Fibroblast of pulmonary artery (primary cell): ENCODE data around the gene TERT.

Experiments
- DNase-seq: peaks from one replicate; pipeline ENCODE4 v3.0.0-alpha.2; 2010; ENCODE audit warnings: low read depth
- H3K4me3 ChIP-seq: replicated peaks from 2 replicates; pipeline ENCODE4 v1.5.1; 2011; ENCODE audit warnings: low read depth, mild to moderate bottlenecking, control low read depth, low read length, moderate library complexity
- TF ChIP-seq, protein P1 (sequence below): IDR thresholded peaks from 2 replicates; pipeline ENCODE4 v1.5.1; 2011; ENCODE audit warnings: mild to moderate bottlenecking, control low read depth, low read length, inconsistent platforms; ENCODE audit errors: missing control alignments

The TERT gene

DNA sequence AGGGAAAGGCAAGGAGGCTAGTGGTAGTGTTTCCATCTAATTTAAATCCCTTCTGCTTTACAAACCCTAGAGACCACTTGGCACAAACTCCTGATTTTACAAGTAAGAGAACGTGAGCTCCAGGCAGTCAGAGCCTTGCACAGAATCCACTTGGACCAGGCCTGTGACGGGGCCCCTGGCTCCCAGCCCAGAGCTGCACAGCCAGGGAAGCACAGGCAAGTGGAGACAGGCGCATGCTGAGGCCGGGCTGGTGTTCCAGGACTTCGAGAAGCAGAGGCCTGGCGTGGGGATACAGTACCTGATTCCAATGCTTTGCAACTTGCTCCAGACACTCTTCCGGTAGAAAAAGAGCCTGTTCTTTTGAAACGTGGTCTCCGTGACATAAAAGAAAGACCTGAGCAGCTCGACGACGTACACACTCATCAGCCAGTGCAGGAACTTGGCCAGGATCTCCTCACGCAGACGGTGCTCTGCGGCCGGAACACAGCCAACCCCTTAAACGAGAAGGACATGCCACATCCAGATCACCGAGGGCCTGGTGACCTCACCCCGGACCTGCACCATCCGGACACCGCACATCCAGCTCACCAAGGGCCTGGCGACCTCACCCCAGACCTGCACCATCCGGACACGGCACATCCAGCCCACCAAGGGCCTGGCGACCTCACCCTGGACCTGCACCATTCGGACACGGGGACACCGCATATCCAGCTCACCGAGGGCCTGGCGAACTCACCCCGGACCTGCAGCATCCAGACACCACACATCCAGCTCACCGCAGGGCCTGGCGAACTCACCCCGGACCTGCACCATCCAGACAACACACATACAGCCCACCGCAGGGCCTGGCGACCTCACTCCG is 12.5 kb downstream of the TERT start:
- DNase-seq, result no peak
- TF ChIP-seq, protein P1, sequence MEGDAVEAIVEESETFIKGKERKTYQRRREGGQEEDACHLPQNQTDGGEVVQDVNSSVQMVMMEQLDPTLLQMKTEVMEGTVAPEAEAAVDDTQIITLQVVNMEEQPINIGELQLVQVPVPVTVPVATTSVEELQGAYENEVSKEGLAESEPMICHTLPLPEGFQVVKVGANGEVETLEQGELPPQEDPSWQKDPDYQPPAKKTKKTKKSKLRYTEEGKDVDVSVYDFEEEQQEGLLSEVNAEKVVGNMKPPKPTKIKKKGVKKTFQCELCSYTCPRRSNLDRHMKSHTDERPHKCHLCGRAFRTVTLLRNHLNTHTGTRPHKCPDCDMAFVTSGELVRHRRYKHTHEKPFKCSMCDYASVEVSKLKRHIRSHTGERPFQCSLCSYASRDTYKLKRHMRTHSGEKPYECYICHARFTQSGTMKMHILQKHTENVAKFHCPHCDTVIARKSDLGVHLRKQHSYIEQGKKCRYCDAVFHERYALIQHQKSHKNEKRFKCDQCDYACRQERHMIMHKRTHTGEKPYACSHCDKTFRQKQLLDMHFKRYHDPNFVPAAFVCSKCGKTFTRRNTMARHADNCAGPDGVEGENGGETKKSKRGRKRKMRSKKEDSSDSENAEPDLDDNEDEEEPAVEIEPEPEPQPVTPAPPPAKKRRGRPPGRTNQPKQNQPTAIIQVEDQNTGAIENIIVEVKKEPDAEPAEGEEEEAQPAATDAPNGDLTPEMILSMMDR, result no peak
- no peak overlapping the region for H3K4me3 ChIP-seq

DNA sequence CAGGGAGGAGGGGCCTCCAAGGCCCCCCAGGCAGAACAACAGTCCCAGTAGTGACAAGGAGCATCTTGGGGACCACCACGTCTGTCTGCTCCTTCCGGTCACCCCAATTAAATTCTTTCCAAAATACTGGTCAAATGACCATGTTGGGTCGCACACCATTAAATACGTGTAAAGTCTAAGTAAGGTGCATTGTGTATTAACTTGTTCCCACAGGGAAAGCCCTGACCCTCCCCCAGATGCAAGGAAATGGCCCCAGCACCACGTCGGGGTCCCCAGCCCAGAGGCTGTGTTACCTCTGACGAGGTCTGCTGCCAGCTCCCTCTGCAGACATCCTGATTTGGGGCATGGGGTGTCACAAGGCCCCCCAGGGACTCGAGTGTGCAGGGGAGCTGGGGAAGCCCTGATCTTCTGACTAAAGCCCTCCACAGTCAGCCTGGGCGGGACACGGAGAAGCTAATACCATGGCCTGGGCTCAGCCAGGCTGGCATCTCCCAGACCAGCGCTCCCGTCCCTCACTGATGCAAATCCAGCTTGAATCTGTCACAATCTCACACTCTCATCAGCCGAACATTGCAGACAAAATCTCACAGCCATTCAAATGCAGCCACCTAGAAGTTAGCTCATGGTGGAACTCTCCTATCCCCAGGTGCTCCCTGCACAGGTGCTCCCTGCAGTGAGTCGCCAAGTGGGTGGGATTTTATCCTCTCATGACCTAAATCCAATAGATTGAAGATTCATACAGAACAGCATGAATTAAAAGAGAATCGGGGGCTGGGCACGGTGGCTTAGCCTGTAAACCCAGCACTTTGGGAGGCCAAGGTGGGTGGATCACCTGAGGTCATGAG is 13.6 kb downstream of the TERT start:
- no peak overlapping the region for H3K4me3 ChIP-seq
- TF ChIP-seq, protein P1, result no peak
- no peak for DNase-seq

DNA sequence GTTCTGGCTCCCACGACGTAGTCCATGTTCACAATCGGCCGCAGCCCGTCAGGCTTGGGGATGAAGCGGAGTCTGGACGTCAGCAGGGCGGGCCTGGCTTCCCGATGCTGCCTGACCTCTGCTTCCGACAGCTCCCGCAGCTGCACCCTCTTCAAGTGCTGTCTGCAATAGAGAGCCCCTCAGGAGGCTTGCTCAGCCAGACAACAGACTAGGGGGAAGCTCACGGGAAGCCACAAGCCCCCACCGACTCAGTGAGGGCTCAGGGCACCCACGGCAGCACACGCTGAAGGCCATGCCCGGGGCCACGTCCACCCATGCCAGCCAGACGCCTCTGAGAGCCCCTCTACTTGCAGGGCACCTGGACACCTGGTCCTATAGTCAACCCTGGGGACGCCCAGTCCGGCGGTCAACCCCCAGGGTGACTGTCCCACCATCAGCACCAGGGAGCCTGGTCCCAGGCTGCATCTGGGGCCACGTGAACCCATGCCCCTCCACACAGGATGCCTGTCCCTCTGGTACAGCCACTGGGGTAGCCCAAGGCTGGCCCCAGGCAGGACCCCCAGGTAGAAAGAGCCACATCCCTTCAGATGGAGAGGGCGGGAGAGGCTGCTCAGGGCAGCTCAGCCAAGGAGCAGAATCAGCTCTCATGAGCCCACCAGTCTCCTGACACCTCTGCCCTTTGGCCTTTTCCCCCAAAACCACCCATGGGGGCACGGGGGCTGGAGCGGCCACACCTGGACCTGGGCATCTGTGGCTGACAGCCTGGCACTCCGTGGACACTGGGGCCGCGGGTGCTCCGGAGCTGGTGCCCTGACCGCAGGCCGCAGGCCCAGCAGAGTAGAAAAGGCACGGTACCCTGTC is 14.5 kb downstream of the TERT start:
- no peak overlapping the region for H3K4me3 ChIP-seq
- no peak for DNase-seq
- TF ChIP-seq, protein P1, result no peak

DNA sequence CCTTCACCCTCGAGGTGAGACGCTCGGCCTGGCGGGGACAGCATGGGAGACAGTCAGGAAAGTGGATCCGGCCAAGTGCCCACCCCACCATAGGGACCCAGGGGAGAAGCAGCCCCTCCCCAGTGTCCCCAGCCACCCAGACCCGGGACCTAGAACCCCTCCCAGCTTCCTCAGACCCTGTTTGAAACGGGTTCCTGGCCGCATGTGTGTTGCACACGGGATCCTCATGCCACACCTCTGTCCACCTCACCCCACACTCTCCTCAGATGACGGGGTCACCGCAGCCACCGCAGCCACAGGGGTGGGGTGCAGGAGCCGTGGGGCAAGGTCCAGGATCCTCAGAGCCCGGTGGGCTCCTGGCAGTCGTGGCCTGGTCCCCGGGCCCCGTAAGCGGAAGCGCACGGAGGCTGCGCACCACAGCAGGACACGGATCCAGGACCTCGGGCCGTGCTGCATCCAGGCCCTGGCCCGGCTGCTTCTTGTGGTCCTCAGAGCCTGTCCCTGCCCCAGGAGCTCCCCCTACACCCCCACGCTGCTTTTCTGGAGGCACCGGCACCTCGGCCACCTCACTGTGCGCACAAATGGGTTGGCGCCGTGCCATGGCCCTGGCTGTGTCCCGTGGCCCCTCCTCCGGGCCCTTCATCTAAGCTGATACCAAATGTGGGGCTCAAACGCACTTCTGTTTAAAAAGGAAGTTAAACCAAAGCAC is 15.3 kb downstream of the TERT start:
- TF ChIP-seq, protein P1, result no peak
- no peak for DNase-seq
- H3K4me3 ChIP-seq, result no peak overlapping the region

DNA sequence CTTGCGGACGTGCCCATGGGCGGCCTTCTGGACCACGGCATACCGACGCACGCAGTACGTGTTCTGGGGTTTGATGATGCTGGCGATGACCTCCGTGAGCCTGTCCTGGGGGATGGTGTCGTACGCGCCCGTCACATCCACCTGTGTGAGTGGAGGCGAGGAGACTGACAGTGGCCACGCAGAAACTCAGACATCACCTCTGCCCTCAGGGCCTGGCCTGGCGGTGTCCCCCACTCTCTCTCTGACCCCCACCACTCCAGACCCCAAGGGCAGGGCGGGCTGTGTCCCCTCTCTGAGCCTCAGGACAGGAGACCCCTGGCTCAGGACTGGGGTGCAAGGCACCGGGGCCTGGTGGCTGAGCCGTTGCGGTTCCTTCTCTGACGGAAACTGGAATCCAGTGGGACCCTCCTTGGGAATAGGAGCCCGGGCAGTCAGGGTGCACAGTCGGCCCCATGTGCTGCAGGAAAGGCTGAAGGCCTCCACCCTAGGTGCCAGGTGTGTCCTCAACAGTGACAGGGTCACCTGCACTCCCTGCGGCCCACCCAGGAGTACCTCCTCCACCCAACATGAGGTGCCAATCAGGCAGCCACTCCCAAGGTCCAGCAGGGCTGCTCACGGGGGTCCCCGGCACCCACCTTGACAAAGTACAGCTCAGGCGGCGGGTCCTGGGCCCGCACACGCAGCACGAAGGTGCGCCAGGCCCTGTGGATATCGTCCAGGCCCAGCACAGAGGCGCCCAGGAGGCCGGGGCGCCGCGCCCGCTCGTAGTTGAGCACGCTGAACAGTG is 16.0 kb downstream of the TERT start:
- TF ChIP-seq, protein P1, result no peak
- no peak overlapping the region for H3K4me3 ChIP-seq
- DNase-seq, result no peak
